HEK293T (cell line): ENCODE results near the gene MOB4.

ENCODE experiments used
- ARNT ChIP-seq: fragments of 450-650 bp; IDR thresholded peaks from 2 replicates; pipeline ENCODE4 v1.6.1; 2017; ENCODE audit warnings: mild to moderate bottlenecking
- BHLHE40 ChIP-seq: fragments of 450-650 bp; IDR thresholded peaks from 2 replicates; pipeline ENCODE4 v1.6.1; 2016; ENCODE audit warnings: mild to moderate bottlenecking, moderate library complexity, borderline replicate concordance
- CTBP1 ChIP-seq: fragments of 450-650 bp; IDR thresholded peaks from 2 replicates; pipeline ENCODE4 v1.6.1; 2016; ENCODE audit warnings: borderline replicate concordance
- ELF4 ChIP-seq: fragments of 450-650 bp; IDR thresholded peaks from 2 replicates; pipeline ENCODE4 v1.6.1; 2017; ENCODE audit warnings: antibody characterized with exemption
- FOXA1 ChIP-seq: fragments of 450-650 bp; IDR thresholded peaks from 2 replicates; pipeline ENCODE4 v1.6.1; 2016; ENCODE audit warnings: mild to moderate bottlenecking
- FOXK2 ChIP-seq: fragments of 450-650 bp; IDR thresholded peaks from 2 replicates; pipeline ENCODE4 v1.6.1; 2016; ENCODE audit warnings: mild to moderate bottlenecking
- FOXM1 ChIP-seq: fragments of 450-650 bp; IDR thresholded peaks from 2 replicates; pipeline ENCODE4 v1.6.1; 2017; ENCODE audit warnings: mild to moderate bottlenecking, borderline replicate concordance
- HDGF ChIP-seq: fragments of 450-650 bp; IDR thresholded peaks from 2 replicates; pipeline ENCODE4 v1.6.1; 2017; ENCODE audit warnings: antibody characterized with exemption, borderline replicate concordance
- L3MBTL2 ChIP-seq: fragments of 450-650 bp; conservative IDR thresholded peaks from 2 replicates; pipeline ENCODE4 v1.6.1; 2016; ENCODE audit warnings: mild to moderate bottlenecking
- NFRKB ChIP-seq: fragments of 450-650 bp; IDR thresholded peaks from 2 replicates; pipeline ENCODE4 v1.6.1; 2016; ENCODE audit warnings: mild to moderate bottlenecking, moderate library complexity
- PKNOX1 ChIP-seq: fragments of 450-650 bp; IDR thresholded peaks from 2 replicates; pipeline ENCODE4 v1.6.1; 2016
- SP1 ChIP-seq: fragments of 450-650 bp; IDR thresholded peaks from 2 replicates; pipeline ENCODE4 v1.6.1; 2017
- SUZ12 ChIP-seq: fragments of 450-650 bp; IDR thresholded peaks from 2 replicates; pipeline ENCODE4 v1.6.1; 2016; ENCODE audit warnings: mild to moderate bottlenecking
- TARDBP ChIP-seq: fragments of 450-650 bp; IDR thresholded peaks from 2 replicates; pipeline ENCODE4 v1.6.1; 2016

- TF ChIP-seq FOXK2 (no peak), ELF4 (no peak), SUZ12 (no peak), BHLHE40 (no peak), FOXA1 (no peak), SP1 (no peak), NFRKB (no peak), FOXM1 (no peak), CTBP1 (no peak), PKNOX1 (no peak), TARDBP (no peak), ARNT (no peak), L3MBTL2 (no peak), HDGF (no peak)
Measured at GRCh38 chr2:197502201-197502600, 13.7 kb upstream of the MOB4 start.
